HG03354 (cell line): ENCODE data around the gene TAS2R50.

Experiments
- ATAC-seq: cut with Tn5 transposase; IDR thresholded peaks from one replicate; pipeline ENCODE4 v1.9.1; 2021; ENCODE audit warnings: mild to moderate bottlenecking; ENCODE audit not compliant: unreplicated experiment, poor library complexity, severe bottlenecking

Gene TAS2R50

GRCh38 chr12:10986812-10987211, at the start of gene TAS2R50:
Gene TAS2R50, minus strand, starts transcription at chr12:10986912. Its CDS starts 52 bp downstream, at chr12:10986860.
- no peak for ATAC-seq

GRCh38 chr12:11033959-11034358, 47.2 kb upstream of the TAS2R50 start:
- ATAC-seq: peak; percentile 68

GRCh38 chr12:11031307-11031706, 44.6 kb upstream of the TAS2R50 start, which contains the start of gene TAS2R31:
Gene TAS2R31, minus strand, starts transcription at chr12:11031407. Its CDS starts 72 bp downstream, at chr12:11031335.
- ATAC-seq: no peak

- ATAC-seq: no peak
These were observed 39.4 kb upstream of the TAS2R50 start for GRCh38 chr12:11026118-11026517.

- no peak for ATAC-seq
These were observed 36.7 kb upstream of the TAS2R50 start for GRCh38 chr12:11023387-11023786.

DNA sequence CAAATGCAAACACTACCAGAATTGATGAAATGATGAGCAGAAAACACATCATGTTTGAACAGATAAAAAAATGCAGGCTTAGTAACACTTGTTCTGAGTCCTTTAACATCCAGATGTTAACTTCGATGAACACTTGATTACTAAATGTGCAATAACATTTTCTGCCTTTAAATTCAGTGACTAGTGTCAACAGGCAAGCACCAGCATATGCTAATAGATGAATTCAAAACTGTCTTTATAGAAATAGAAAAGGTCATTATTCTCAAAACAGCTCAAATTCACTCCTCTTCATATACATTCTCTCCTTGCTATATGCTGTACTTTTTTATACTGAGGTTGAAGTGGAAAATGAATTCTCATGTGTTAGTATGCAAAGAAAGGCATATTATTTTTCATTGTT, 35.8 kb upstream of the TAS2R50 start, which contains the start of gene TAS2R19:
TSS of gene TAS2R19 (minus strand) at position 101 of the 400 bp plus-strand sequence. CDS start at position 52, 49 bp downstream.
- ATAC-seq: no peak

GRCh38 chr12:11016937-11017336, 30.2 kb upstream of the TAS2R50 start:
- ATAC-seq: no peak

- ATAC-seq: no peak
These were observed 29.2 kb upstream of the TAS2R50 start for GRCh38 chr12:11015775-11016430.

GRCh38 chr12:11014234-11014633, 27.5 kb upstream of the TAS2R50 start:
- ATAC-seq: no peak

- ATAC-seq: no peak
These were observed 20.9 kb upstream of the TAS2R50 start for GRCh38 chr12:11007608-11008007.

DNA sequence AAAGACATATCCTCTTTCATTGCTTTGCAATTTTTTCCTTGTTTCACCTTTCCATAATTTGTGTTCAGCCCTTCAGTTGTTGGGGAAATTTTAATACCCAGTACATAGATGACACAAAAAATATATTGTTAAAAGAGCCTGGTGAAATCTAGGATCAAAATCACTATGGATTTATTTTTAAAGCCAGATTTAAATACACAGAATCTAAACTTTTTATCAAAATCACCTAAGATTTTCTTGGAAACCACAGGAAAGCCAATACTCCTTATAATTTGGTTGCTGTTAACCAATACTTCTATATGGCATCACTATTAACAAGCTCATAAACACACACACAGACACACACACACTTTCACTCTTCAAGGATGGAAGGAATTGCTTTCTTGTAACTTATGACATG, 11.5 kb upstream of the TAS2R50 start, which contains the start of gene TAS2R20:
TSS of gene TAS2R20 (minus strand) at position 101 of the 400 bp plus-strand sequence. CDS start 429 bp downstream, outside the sequence.
- no peak for ATAC-seq

DNA sequence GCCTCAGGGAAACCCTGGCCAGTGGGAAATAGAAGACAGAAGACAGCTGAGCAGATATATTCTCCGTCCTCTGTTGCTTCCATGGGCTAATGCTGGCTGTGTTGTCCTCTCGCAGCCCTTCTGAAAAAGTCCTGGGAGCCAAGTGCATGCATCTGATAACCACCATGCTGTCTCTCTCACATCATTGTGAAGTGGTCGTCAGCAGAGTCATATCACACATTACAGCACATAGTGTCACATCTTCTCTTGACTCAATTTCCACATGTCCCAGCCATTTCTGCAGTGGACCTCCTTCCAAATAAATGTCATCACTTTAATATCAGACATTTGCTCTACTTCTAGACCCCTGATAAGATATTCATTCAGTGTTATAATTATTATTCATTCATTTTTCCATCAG, 7.6 kb upstream of the TAS2R50 start:
- ATAC-seq: no peak

GRCh38 chr12:10989107-10989506, 2.4 kb upstream of the TAS2R50 start:
- no peak for ATAC-seq

DNA sequence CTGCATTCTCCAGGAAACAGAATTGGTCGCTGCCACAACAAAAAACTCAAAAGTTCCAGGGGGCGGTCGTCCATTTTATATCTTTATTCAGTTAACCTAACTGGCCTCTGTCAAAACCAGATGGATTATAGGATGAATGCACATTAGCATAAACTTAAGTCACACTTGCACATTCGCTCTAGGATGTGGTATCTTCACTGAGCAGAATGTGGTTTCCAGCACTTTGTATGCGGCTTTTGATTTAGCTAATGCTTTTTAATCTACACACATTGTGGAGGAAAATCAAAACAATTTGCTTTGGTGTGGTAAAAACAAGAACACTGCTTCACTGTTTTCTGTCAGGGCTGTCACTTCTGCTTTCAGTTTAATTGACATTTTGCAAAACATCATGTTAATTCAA, 4.5 kb downstream of the TAS2R50 start:
- ATAC-seq: no peak

GRCh38 chr12:10974965-10975364, 11.7 kb downstream of the TAS2R50 start:
- ATAC-seq: no peak

DNA sequence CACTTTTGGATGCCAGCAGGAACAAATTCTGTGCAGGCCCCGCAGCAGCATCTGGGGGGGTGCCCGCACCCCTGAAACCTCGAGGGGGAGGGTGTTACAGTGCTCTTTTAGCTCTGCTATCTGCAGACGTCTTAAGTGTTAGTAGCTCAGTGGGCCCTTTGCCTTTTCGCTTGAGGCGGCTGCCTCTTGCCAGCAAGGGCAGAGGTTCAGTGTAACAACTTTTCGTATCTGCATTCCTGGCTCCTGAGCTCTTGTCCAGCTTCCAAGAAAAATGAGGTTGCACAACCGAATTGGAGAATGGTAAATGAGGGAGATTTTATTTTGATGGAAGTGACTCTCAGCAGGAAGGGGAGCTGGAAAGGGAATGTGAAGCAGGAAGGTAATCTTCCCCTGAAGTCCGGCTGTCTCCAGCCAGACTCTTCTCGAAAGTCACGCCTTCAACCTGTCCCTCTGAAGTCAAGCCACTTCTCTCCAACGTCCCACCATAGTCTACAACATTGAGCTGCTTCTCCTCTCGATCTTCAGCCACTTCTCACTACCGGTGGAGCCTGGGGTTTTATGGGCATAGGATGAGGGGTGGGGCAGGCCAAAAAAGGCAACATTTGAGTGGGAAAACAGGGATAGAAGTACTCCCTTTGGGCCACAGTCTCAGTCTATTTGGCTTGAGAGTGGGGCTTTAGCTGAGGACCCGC, 17.8 kb downstream of the TAS2R50 start:
- ATAC-seq: no peak

DNA sequence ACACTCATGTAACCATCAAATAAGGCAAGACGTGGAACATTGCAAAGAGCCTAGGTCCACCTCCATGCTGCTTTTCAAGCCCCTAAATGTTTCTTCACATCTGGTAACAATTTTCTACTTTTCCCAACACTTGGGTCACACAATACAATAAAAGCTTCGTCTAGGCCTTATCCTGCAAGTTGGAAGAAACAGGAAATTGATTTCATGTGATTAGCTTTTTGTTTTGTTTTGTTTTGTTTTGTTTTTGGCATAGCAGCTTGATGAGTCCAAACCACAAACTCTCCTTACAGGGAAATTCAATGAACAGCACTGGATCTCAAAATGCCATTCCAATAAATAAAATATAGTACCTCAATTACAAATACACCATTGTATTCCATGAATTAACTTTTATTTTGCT, 19.3 kb downstream of the TAS2R50 start:
- no peak for ATAC-seq

DNA sequence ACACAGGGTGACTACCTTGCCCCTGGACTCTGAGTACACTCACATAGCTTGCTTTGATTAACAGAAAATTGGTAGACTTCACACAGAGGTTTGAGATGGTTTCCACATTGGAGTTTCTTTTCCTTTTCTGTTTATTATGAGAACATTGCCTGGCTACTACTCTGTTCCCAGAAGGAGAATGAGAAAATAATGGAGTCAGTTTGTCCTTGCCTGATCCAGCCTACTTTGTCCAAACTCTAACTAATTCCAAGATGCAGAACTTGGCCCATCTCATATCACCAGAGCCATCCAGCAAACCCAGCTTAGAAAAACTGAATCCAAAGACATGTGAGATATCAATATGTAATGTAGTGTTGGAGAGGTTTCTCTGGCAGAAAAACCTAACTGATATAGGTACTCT, 20.4 kb downstream of the TAS2R50 start:
- ATAC-seq: no peak

GRCh38 chr12:10965476-10965875, 21.2 kb downstream of the TAS2R50 start:
- ATAC-seq: no peak

DNA sequence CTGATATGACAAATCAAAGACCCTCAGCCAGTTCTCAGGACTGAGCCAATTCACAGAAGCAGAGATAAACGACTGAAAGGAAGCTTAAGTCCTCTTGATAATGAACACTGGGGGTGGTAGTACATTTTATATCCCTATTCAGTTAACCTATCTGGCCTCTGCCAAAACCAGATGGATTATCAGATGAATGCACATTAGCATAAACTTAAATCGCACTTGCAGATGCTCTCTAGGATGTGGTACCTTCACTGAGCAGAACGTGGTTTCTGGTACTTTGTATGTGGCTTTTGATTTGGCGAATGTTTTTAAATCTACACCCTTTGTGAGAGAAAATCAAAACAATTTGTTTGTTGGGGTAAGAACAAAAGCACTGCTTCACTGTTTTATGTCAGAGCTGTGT, 26.5 kb downstream of the TAS2R50 start:
- no peak for ATAC-seq

DNA sequence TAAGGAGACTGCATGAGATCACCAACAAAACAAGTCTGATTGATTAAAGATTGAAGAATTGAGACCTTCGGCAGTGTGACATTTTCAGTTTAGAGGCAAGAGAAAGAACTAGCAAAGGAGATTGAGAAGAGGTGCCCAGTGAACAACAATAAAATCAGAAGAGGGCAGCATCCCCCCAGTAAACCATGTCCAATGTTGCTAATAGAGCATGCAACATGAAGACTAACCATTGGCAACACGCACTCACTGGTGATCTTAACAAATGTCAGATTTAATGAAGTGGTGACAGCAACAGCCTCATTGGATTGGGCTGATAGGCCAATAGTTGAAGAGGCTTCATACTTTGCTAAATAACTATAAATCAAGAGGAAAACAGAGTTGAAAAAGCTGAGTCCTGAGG, 26.9 kb downstream of the TAS2R50 start:
- no peak for ATAC-seq
